ENCODE measurements around the gene ALG8. TPM values are rescaled to one million over a fixed set of nuclear protein-coding genes. Genes with fewer than 3 reads are reported as not detected.

Gene ALG8
- total and polyA plus RNA-seq, 12 donors = 28.9 to 129 (median 53.3) TPM

- no peaks in the 10 kb centered on the region for H3K27me3 ChIP-seq
- no peak for DNase-seq
- intact Hi-C loops (cut with DNase I) = no loop called here
- no peak overlapping the region for H3K4me3 ChIP-seq
- H3K36me3 ChIP-seq (replicated peaks in 1 of 2) = no peaks in the 10 kb centered on the region
- WGBS, 4 donors = 71 to 95% (median 92%) methylated on average over 2 of the region's 2 CpGs
- H3K4me1 ChIP-seq (replicated peaks in 1 of 2) = no peaks in the 10 kb centered on the region
- TF ChIP-seq, protein P1, sequence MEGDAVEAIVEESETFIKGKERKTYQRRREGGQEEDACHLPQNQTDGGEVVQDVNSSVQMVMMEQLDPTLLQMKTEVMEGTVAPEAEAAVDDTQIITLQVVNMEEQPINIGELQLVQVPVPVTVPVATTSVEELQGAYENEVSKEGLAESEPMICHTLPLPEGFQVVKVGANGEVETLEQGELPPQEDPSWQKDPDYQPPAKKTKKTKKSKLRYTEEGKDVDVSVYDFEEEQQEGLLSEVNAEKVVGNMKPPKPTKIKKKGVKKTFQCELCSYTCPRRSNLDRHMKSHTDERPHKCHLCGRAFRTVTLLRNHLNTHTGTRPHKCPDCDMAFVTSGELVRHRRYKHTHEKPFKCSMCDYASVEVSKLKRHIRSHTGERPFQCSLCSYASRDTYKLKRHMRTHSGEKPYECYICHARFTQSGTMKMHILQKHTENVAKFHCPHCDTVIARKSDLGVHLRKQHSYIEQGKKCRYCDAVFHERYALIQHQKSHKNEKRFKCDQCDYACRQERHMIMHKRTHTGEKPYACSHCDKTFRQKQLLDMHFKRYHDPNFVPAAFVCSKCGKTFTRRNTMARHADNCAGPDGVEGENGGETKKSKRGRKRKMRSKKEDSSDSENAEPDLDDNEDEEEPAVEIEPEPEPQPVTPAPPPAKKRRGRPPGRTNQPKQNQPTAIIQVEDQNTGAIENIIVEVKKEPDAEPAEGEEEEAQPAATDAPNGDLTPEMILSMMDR (IDR thresholded peaks at IDR 0.05) = no peak
- TF ChIP-seq POLR2A (IDR thresholded peaks at IDR 0.05) = no peak
- H3K9me3 ChIP-seq (replicated peaks in 1 of 3) = no peaks in the 10 kb centered on the region
- no peak overlapping the region for H3K27ac ChIP-seq
Measured at GRCh38 chr11:78132475-78132874, 7.0 kb downstream of the ALG8 start.

GRCh38 chr11:78131956-78132355 lies 7.5 kb downstream of the ALG8 start:
- no peaks in the 10 kb centered on the region for H3K9me3 ChIP-seq (replicated peaks in 1 of 3)
- WGBS, 4 donors = 63 to 85% (median 81%) methylated on average over 3 of the region's 3 CpGs
- no peak overlapping the region for H3K27ac ChIP-seq
- TF ChIP-seq, protein P1 (IDR thresholded peaks at IDR 0.05) = no peak
- TF ChIP-seq POLR2A (IDR thresholded peaks at IDR 0.05) = no peak
- H3K4me1 ChIP-seq (replicated peaks in 1 of 2) = no peaks in the 10 kb centered on the region
- no peaks in the 10 kb centered on the region for H3K36me3 ChIP-seq (replicated peaks in 1 of 2)
- DNase-seq = no peak
- no peak overlapping the region for H3K4me3 ChIP-seq
- intact Hi-C loops (cut with DNase I) = no loop called here
- no peaks in the 10 kb centered on the region for H3K27me3 ChIP-seq

DNA sequence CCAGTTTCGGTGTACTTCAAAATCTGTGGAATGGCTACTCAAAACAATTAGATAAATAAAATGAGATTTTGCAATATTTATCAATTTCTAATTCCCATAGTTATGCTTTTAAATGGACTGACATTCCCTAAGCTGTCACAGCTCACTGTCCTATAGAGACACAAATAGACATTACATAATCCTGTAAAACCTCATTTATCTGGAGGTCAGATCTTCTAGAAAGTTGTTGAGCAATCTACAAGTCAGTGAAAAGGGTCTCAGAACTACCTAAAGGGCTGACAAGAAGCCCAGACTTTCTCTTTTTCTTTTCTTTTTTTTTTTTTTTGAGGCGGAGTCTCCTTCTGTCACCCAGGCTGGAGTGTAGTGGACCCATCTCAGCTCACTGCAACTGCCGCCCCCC lies 12.0 kb downstream of the ALG8 start:
- H3K4me3 ChIP-seq = no peak overlapping the region
- DNase-seq = no peak
- H3K4me1 ChIP-seq (replicated peaks in 1 of 2) = no peaks in the 10 kb centered on the region
- TF ChIP-seq, protein P1 (IDR thresholded peaks at IDR 0.05) = no peak
- TF ChIP-seq POLR2A (IDR thresholded peaks at IDR 0.05) = no peak
- intact Hi-C loops (cut with DNase I) = no loop called here
- H3K9me3 ChIP-seq (replicated peaks in 1 of 3) = no peaks in the 10 kb centered on the region
- H3K36me3 ChIP-seq (replicated peaks in 1 of 2) = peaks cover 0 to 3% of the 10 kb centered on the region in 2 donors
- no peak overlapping the region for H3K27ac ChIP-seq
- WGBS, 4 donors = 94 to 98% (median 96%) methylated on average over 3 of the region's 3 CpGs
- H3K27me3 ChIP-seq = no peaks in the 10 kb centered on the region

DNA sequence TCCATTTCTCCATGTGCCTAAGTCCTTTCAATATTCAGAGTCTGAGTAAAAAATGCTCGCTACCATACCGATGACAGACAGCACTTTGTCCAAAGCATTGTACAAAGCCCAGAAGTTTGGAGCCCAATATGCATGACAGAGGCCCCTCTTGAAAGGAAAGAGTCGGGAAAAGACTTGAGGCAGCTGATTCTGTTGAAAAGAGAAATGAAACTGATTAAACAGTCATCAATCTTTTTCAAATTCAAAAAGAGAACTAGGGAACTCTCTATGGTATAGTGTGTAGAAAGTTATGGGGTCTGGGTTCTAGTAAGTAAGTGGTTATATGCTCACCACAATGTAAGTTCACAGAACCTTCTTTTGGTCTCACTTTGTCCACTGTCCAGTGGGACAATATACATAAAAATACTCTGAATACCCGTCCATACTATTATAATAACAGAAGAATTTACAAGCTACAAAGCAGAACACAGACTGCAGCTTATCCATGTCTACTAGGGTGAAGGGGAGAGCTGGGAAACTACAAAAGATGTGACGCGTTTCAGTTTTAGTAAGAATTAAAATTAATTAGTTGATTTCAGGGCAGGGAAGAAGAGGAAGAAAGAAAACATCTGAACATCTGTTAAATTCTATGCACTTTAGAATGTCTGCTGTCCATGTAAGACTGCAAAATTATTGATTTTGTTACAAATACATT lies 26.7 kb downstream of the ALG8 start:
- H3K36me3 ChIP-seq (replicated peaks in 1 of 2) = peaks cover 0 to 6% of the 10 kb centered on the region in 2 donors
- no peak for DNase-seq
- no peak overlapping the region for H3K27ac ChIP-seq
- H3K4me1 ChIP-seq (replicated peaks in 1 of 2) = no peaks in the 10 kb centered on the region
- WGBS, 4 donors = 77 to 88% (median 82%) methylated on average over 6 of the region's 6 CpGs
- no peaks in the 10 kb centered on the region for H3K9me3 ChIP-seq (replicated peaks in 1 of 3)
- H3K4me3 ChIP-seq = no peak overlapping the region
- no peaks in the 10 kb centered on the region for H3K27me3 ChIP-seq
- TF ChIP-seq POLR2A (IDR thresholded peaks at IDR 0.05) = no peak
- TF ChIP-seq, protein P1 (IDR thresholded peaks at IDR 0.05) = no peak
- intact Hi-C loops (cut with DNase I) = no loop called here

All from adrenal gland (tissue), 12 donors.